Measurements from ENCODE around the gene COLGALT1. TPM values are rescaled to one million over a fixed set of nuclear protein-coding genes. Genes with fewer than 3 reads are reported as not detected.
"Not testable (repeated sequence)": the region's sequence is repeated elsewhere in the genome, so short reads cannot be mapped to it uniquely, and the experiment has no call there.

Gene COLGALT1
- total RNA-seq, 1 donor from 2014 or later: 31.5 TPM

DNA sequence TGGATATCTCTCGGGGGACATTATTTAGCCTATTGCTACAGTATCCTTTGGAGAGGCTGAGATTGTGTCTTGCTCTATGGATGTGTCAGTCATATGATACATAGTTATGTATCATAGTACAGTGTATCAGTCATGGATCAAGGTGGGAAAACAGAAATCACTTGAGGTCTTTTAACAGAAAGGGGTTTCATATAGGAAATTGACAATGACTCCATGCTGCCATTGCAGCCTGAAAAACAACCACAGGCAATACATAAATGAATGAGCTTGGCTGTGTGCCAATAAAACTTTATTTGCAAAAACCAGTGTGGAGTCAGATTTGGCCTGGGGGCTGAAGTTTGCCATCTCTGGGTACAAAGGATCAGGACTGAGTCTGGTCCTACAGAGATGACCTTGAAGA, 35.4 kb downstream of the COLGALT1 start:
- DNase-seq (ENCODE audit: low spot score) (no peak), ATAC-seq (no peak)

DNA sequence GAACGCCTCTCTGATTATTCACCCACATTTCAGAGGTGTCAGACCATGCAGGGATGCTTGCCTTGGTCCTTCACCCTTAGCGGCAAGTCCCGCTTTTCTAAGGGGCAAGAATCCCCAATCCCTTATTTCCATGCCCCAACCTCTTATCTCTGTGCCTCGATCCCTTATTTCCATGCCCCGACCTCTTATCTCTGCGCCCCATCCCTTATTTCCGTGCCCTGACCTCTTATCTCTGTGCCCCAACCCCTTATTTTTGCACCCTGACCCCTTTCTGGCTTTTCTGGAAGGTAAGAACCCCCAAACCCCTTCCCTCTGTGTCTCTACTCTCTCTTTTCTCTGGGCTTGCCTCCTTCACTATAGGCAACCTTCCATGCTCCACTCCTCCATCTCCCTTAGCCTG, 38.8 kb downstream of the COLGALT1 start:
- ATAC-seq; DNase-seq (ENCODE audit: low spot score): not testable (repeated sequence)

DNA sequence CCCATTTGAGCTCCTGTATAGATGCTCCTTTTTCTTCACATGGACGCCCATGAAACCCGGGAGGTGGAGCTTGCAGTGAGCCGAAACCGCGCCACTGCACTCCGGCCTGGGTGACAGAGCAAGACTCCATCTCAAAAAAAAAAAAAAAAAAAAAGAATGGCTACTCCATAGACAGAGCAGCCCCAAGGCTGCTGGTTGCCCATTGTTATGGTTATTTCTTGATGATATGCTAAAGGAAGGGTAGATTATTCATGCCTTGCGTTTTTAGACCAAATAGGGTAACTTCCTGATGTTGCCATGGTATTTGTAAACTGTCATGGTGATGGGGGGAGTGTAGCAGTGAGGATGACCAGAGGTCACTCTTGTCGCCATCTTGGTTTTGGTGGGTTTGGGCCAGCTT, 42.6 kb downstream of the COLGALT1 start:
- DNase-seq (ENCODE audit: low spot score); ATAC-seq: not testable (repeated sequence)

DNA sequence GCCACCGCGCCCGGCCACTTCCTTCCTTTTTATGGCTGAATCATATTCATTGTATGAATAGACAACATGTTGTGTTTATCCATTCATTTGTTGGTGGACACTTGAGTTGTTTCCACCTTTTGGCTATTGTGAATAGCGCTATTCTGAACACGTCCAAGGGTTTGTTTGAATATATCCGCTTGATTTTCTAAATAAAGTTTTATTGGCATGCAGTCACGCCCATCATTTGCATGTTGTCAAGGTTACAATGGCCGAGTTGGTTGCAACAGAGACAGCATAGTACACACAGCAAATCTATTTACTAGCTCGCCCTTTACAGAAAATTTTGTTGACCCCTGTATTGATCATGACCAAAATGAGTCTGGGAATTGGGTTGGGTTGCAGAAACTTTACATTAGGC, 43.5 kb downstream of the COLGALT1 start:
- ATAC-seq (no peak), DNase-seq (ENCODE audit: low spot score) (no peak)

DNA sequence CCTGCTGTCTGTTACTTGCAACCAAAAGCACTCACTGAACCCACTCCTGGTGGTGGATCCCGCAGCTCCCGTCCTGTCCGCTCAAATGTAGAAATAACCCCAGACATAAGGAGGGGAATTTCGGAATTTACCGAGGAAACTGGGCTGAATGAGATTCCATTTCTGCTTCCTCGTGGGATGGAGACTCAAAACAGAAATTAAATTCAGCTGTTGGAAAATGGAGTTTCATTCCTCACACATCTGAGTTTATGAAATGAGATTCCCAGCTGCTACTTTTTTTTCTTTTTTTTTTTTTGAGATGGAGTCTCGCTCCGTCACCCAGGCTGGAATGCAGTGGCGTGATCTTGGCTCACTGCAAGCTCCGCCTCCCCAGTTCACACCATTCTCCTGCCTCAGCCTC, 44.3 kb downstream of the COLGALT1 start:
- no peak for ATAC-seq
- no peak for DNase-seq (ENCODE audit: low spot score)

DNA sequence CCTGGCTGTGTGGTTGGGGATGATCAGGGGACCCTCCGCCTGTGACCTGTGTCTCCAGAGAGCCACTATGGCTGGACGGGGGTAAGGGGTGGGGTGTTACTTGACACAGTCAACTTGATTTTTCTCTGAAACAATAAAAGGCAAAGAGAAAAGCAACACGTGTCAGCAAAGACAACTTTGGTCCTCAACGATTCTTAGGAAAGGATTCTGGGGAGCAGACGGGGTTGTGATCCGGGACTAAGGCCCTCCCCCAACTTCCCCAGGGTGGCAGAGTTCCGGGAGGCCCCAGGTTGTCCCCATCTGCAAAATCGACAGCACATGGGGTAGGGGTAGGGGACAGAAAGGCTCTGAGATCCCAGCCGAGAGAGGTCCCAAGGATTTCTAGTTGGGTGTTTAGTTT, 46.2 kb downstream of the COLGALT1 start:
- ATAC-seq (no peak), DNase-seq (ENCODE audit: low spot score) (no peak)

DNA sequence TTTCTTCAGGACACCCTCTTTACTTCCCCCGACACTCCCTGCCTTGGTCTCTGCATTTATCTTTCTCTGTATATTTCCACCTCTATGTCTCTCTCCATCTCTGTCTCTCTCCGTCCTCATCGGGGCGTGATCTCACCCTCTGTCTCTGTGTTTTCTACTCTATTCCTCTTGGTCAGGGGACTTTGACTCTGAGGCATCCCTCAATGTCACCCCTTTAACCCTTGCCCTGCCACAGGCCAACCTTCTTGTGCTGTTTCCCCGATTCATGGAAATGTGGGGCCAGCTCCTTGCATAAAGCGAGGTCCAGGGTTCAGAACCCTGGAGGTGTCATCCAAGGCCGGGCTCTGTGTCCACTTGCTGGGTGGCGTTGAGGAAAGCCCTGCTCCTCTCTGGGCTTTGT, 46.8 kb downstream of the COLGALT1 start:
- no peak for ATAC-seq
- DNase-seq (ENCODE audit: low spot score): no peak

DNA sequence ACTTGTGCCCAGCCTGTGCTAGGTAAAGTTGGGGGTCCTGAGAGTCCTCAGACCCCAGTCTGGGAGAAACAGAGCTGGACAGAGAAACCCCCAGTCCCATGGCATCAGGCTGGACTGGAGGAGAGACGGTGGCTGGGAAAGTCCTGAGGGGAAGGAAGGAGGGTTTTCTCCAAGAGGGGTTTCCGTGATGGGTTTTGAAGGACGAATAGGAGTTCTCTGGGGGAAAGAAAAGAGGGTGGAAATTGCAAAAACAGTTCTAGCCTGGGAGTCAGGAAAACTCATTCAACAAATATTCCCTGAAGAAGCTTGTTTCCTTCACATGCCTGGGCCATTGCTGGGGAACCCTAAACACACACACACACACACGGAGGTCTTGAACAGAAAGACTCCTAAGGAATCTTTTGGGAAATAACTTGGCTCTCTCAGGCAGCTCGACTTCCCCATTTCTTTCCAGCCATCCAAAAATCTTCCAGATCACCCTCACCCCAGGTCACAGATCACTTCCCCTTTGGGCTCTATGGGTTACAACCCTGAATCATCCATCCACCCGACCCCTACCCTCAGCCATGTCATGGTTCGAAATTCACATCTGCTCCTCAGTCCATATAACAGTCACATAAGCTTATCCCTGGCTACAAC, 47.5 kb downstream of the COLGALT1 start:
- DNase-seq (ENCODE audit: low spot score) (no peak), ATAC-seq (no peak)

DNA sequence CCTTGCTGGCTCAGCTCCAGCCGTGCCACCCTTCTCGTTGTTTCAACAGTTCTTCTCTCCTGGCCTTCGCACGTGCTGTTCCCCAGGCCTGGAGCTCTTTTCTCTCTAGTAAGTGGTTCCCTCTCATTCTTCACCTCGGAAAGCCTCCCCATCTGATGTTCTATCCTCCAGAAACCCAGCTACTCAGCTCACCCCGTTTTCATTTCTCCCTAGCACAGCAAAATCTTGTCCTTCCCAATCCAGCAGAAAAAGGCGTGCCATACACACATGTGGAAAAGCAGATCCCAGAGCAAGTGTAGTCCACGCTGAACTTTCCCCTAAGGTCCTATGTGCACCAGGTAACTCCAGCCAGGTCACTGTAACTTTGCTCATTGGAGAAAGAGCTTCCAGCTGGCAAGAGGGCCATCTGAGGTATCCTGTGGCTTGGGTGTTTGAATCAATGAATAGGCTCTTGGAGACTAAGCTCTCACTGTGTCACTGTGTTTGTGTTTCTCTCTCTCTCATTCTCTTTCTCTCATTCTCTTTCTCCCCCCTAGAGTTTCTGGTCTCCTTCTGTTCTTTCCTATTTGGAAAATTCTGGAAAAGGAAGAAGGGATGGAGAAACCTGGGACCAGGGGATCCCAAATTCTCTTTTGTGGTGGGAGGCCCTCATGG, 49.0 kb downstream of the COLGALT1 start:
- ATAC-seq: peak; percentile 40
- no peak for DNase-seq (ENCODE audit: low spot score)

DNA sequence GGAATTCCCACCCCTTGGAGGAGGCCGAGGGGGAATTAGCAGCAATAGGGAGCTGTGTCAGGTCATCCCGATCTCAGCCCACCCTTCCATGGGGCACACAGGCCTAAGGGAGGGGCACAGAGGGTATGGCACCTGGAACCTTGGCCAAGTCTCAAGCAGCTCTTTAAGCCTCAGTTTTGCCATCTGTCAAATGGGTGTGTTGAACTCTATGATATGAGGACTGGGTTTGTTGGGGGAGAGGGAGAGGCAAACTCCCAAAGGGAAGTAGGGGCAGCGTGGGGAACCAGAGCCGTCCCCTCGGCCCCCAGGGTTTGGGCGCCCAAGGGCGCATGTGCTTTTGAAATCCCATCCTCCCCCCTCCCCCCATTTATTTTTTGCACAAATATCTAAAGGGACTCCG, 49.7 kb downstream of the COLGALT1 start:
- no peak for DNase-seq (ENCODE audit: low spot score)

DNA sequence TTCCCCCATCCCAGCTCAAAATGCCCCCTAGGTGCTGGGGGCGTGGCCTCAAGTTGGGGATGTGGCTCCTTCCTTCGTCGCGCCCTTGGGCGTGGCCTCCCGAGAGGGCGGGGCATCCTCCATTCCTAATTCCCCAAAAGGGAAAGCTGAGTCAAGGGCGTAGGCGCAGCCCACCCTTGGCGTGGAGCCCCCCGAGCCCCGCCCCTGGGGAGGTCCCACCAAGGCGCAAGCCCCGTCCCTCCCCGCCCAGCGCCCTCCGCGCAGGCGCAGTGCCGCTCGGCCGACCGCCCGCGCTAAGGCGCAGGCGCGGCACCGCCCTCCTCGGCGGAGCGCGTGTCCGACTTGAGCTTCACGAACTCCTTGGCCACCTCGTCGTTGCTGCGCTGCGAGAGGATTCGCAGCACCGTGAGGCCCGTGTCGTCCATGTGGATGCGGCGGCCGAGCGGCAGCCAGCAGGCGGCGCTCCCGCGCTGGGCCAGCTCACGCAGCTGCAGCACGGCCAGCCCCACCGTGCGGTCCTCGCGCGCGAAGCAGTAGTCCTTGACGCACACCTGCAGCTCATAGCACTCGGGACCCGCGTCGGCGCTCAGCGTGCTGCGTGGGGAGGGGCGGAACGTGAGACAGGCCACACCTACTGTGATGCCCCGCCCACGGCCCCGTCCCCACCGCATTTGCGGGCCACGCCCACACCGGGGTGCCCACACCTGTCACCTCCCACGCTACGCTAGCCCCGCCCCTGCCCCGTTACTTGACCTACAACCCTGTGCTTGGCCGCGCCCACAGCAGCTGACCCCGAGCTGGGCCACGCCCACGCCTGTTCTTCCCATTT, 50.5 kb downstream of the COLGALT1 start:
- peak; percentile 69 for ATAC-seq

More for the DNA sequence above, 49.7 kb downstream of the COLGALT1 start:
- ATAC-seq: no peak

DNA sequence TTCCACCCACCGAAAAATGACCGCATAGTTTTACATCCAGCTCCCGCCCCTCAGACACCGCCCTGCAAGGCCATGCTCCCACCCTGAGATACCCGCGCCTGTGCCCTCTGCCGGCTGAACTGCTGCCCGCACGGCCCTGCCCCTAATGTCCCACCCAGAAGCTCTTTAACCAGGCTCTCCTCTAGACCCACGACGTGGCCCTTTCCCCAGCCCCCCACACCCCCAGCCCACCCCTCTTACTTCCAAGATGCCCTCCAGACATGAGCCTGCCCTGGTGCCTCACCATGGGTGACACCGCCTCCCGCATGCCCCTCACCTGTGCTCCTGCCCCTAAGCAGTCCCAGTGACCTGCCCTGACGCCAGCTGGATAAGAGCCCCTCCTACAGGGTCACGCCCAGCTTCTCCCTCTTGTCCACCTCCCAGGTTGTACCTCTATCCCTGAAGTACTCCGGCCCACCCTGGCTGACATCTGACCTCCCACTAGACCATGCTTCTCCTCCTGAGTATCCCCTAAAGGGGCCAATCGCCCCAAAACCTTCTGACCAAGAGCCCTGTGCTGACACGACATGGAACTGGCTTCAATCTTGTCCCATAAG, 51.2 kb downstream of the COLGALT1 start:
- ATAC-seq: no peak
- DNase-seq (ENCODE audit: low spot score): no peak

More for the DNA sequence above, 50.5 kb downstream of the COLGALT1 start:
- DNase-seq (ENCODE audit: low spot score): peak; percentile 67

DNA sequence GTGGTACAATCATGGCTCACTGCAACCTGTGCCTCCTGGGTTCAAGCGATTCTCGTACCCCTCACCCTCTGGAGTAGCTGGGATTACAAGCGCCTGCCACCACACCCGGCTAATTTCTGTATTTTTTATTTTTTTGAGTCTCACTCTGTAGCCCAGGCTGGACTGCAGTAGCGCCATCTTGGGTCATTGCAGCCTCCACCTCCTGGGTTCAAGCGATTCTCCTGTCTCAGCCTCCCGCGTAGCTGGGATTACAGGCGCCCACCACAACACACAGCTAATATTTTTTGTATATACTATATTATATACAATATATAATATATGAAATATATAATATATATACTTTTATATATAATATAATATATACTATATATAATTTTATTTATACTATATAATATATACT, 52.5 kb downstream of the COLGALT1 start:
- DNase-seq (ENCODE audit: low spot score) (no peak), ATAC-seq (no peak)

DNA sequence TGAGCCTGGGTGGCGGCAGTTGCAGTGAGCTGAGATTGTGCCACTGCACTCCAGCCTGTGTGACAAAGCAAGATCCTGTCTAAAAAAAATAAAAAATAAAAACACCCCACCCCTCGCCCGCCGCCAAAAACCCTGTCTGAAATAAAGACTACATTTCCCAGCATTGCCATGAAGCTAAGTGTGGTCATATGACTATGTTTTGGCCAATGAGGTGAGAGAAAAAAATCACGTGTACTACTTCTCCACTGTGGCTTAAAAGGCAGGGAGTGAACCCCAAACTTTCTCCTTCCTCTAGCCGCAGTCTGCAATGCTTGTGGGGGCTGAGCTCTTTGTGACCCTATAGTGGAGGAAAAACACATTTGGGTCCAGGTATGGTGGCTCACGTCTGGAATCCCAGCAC, 54.9 kb downstream of the COLGALT1 start:
- DNase-seq (ENCODE audit: low spot score) (no peak), ATAC-seq (no peak)

DNA sequence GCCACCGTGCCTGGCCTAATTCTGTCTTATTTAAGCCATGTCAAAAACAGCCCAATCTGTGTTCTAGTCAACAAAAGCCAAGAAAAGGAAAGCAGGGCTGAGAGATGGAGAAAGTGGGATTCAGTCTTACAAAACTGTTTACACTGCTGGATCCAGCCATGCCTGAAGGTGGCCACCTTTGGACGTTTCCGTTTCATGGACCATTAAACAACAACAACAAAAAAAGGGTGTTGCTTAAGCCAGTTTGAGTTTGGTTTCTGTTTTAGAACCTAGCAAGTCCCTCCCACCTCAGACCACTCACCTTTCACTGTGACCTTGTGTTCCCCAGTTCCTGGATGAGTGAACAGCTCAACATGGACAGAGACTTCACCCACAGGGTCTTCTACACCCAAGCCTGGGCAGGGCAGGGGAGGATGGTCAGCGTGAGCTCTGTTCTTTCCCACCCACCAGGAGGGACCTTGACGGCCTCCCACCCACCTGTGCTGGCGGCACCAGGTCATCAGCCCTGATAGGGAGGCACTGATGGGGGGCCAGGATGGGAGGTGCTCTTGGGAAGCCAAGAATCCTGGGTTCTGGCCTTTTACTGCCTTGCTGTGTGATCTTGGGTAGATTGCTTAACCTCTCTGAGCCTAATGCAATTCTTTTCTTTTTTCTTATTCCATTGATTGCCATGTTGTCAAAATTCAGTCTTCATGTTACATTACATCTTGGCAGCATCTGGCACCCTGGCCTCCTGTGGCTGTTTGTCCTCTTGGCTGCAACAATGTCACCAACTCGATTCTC, 56.2 kb downstream of the COLGALT1 start:
- ATAC-seq: no peak
- no peak for DNase-seq (ENCODE audit: low spot score)

DNA sequence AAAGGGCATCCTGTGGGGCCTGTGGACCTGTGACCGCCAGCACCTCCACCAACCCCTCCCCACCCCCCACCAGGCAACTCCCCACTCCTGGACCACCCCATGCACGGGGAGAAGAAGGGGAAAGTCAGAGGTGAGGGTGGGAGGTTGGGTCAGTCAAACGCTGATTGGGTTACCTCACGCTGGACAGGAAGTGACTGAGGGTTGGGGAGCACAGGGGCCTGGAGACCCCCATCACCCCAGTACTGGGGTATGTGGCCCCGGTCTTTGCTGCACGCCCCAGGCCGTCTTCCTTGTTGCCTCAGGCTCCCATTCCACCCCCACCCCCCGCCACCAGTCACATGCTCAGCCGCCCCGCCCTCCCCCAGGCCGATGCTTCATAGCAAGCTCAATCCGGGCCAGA, 59.0 kb downstream of the COLGALT1 start:
- DNase-seq (ENCODE audit: low spot score) (no peak), ATAC-seq (no peak)

DNA sequence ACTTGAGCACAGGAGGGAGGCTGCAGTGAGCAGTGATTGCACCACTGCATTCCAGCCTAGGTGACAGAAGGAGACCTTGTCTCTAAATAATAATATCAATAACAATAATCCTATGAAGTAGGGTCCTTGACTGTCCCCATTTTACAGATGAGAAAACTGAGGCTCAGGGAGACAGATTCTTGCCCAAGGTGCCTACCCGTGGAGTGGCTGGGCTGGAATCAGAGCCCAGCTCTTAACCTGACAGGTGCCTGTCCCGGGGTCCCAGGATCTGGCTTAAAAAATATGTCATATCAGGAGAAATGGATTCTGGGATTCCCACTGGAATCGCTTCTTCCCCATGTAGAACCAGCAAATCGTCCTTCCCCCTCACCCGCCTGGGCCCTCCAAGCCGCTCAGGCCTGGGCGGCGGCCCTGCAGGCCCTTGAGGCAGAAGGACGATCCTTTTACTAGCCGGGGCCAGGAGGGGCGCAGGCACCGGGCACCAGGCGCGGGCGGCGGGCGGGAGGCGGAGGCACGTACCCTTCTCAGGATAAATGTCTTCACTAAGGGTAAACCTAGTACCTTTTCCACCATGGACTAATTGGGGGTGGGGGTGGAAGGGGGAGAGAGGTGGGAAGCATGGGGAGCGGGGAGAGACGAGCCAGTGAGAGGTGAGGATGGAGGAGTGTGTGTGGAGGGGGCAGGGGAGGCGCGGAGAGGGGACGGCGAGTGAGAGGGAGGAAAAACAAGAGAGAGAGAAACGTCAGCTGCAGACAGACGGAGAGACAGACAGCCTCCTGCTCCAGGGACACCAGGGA, 60.6 kb downstream of the COLGALT1 start:
- no peak for DNase-seq (ENCODE audit: low spot score)
- ATAC-seq: no peak

DNA sequence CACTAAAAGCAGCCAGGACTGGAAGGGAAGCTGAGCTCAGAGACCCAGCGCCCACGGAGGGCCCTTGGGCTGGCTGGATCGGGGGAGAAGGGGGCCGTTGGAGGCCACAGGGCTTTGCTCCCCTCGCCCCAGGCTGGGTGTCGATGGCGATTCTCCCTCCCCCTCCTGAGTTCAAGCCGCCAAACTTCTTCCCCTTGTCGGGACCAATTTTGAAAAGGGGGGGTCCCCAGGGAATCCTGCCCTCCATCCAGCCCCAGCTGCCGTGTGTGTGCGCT, 61.2 kb downstream of the COLGALT1 start:
- DNase-seq (ENCODE audit: low spot score) (no peak), ATAC-seq (no peak)

DNA sequence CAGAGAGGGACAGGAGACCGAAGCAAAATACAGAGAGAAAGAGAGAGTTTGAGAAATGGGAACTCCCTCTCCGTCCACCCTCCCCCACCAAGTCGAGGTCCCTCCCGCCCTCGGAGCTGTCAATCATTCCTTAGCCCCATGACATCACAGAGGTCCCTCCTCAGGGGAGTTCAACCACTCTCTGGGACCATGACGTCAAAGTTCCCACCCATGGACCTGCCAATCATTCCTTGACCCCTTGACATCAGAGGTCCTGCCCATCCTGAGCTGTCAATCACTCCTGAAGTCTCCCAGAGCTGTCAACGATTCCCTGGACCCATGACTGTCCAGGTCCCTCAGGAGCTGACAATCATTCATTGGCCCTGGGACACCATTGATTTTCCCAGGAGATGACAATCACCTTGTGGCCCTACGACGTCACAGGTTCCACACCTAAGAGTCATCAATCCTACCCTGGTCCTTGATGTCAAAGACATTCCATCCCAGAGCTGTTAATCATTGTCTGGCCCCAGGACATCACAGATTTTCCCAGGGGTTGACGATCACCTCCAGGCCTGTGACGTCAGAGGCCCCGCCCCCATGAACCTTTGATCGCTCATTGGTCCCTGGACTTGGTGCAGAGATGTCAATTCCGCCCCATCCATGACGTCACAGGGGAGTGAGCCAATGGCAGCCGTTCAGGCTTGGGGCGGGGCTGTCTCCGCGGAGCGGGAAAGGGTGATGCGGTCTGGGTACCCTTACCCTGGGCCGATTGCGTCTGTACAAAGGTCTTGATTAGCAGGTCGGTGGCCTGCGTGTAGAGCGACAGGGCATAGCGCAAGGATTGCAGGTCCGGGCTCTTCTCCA, 61.7 kb downstream of the COLGALT1 start:
- ATAC-seq: no peak

More for the DNA sequence above, 61.7 kb downstream of the COLGALT1 start:
- no peak for DNase-seq (ENCODE audit: low spot score)
